SU-DHL-6 (cell line): Measurements from ENCODE around the gene DNAJC10.

Experiments
- EZH2phosphoT487 ChIP-seq: fragments of 200-600 bp; sonication (generic), shearing (Covaris generic); conservative IDR thresholded peaks from 2 replicates; pipeline ENCODE4 v1.6.1; 2018; ENCODE audit warnings: mild to moderate bottlenecking, antibody characterized with exemption, low read length, moderate library complexity, mixed read lengths
- TF ChIP-seq, protein P1 (sequence below): fragments of 200-600 bp; sonication (generic); IDR thresholded peaks from one replicate; pipeline ENCODE4 v1.5.1; 2017; ENCODE audit warnings: antibody characterized with exemption, mild to moderate bottlenecking, low read length, moderate library complexity; ENCODE audit not compliant: insufficient read depth, poor library complexity, severe bottlenecking

- TF ChIP-seq, protein P1, sequence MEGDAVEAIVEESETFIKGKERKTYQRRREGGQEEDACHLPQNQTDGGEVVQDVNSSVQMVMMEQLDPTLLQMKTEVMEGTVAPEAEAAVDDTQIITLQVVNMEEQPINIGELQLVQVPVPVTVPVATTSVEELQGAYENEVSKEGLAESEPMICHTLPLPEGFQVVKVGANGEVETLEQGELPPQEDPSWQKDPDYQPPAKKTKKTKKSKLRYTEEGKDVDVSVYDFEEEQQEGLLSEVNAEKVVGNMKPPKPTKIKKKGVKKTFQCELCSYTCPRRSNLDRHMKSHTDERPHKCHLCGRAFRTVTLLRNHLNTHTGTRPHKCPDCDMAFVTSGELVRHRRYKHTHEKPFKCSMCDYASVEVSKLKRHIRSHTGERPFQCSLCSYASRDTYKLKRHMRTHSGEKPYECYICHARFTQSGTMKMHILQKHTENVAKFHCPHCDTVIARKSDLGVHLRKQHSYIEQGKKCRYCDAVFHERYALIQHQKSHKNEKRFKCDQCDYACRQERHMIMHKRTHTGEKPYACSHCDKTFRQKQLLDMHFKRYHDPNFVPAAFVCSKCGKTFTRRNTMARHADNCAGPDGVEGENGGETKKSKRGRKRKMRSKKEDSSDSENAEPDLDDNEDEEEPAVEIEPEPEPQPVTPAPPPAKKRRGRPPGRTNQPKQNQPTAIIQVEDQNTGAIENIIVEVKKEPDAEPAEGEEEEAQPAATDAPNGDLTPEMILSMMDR, result no peak
- no peak for TF ChIP-seq EZH2phosphoT487
Measured at GRCh38 chr2:182732736-182733135, 16.7 kb downstream of the DNAJC10 start.
